Mucosa of stomach (tissue), 1 donor: ENCODE measurements around the gene PFKP.
A peak's percentile ranks its signal among the peaks of the same experiment; 100 is the strongest.

Experiments
- H3K27me3 ChIP-seq: one replicate; pipeline ENCODE4 v1.7.0; 2013; ENCODE audit warnings: mild to moderate bottlenecking, low read length; ENCODE audit not compliant: control insufficient read depth, insufficient read depth
- H3K36me3 ChIP-seq: one replicate; pipeline ENCODE4 v1.7.0; 2013; ENCODE audit warnings: low read length; ENCODE audit not compliant: control insufficient read depth, insufficient read depth
- H3K4me1 ChIP-seq: one replicate; pipeline ENCODE4 v1.7.0; 2013; ENCODE audit warnings: mild to moderate bottlenecking, low read length; ENCODE audit not compliant: control insufficient read depth, insufficient read depth
- H3K4me3 ChIP-seq: one replicate; pipeline ENCODE4 v1.7.0; 2013; ENCODE audit warnings: low read length
- H3K9ac ChIP-seq: one replicate; pipeline ENCODE4 v1.7.0; 2013; ENCODE audit warnings: mild to moderate bottlenecking, low read length, moderate library complexity
- H3K9me3 ChIP-seq: one replicate; pipeline ENCODE4 v1.7.0; 2013; ENCODE audit warnings: mild to moderate bottlenecking, low read length, moderate library complexity; ENCODE audit not compliant: control insufficient read depth
- donor health status: Pancreatic carcinoma.

PFKP gene

DNA sequence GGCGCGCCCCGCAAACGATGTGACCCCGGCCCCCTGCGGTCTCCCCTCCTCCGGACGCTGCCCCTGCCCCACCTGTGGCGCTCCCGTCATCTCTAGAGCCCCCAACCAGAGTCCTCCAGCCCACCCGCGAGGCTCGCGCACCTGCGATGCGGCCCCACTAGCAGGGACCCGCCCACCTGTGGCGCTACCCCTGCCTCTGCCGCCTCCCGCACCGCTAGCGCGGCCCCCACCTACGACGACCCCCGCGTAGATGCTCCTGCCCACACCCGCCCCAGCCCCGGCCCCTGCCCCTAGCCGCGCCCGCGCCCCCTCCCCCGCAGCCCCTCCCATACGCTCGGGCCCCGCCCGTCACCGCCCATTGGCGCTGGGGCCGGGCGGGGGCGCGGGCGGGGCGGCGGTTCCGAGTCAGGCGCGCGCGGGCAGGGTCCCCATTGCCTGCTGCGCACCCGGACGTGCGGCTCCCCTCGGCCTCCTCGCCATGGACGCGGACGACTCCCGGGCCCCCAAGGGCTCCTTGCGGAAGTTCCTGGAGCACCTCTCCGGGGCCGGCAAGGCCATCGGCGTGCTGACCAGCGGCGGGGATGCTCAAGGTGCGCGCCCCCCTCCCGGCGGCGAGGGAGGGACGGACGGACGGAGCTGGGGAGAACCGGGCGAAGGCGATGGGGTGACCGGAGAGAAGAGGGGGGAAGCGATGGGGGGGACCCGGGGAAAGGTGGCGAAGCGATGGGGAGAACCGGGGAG, at the start of gene PFKP:
TSS of gene PFKP (plus strand) at position 431 of the 741 bp plus-strand sequence. CDS start at position 479, 48 bp downstream.
- H3K36me3 ChIP-seq = no peaks in the 10 kb centered on the region

DNA sequence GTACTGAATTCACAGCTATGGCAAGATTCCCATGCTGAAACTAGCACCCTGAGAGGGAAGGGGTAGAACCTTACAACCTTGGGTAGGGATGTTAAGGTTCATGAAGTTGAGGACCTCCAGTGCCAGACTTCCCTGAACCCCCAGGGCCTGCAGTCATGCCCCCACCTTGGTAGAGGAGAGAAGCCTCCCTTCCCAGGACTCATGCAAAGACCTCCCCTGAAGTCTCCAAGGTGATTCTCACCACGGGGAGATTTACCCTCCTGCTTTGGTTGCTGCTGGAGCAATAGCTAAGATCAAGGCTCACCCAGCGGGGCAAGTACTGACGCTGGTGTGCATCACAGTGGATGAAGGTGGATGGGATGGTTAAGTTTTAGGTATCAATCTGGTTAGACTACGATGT, 49.1 kb upstream of the PFKP start:
- H3K9me3 ChIP-seq = no peaks in the 10 kb centered on the region
- H3K4me3 ChIP-seq = no peak overlapping the region
- no peaks in the 10 kb centered on the region for H3K36me3 ChIP-seq
- peaks cover 11% of the 10 kb centered on the region for H3K4me1 ChIP-seq
- no peak overlapping the region for H3K9ac ChIP-seq
- no peaks in the 10 kb centered on the region for H3K27me3 ChIP-seq

More for the DNA sequence above, at the start of gene PFKP:
- peak within 1 kb of the TSS; percentile 62 for H3K4me3 ChIP-seq
- peaks cover 8% of the 10 kb centered on the region for H3K27me3 ChIP-seq
- peak within 1 kb of the TSS; percentile 83 for H3K9ac ChIP-seq
- H3K4me1 ChIP-seq = peaks cover 26% of the 10 kb centered on the region
- no peaks in the 10 kb centered on the region for H3K9me3 ChIP-seq

GRCh38 chr10:3020311-3020710, 47.0 kb upstream of the PFKP start:
- H3K4me3 ChIP-seq = no peak overlapping the region
- no peaks in the 10 kb centered on the region for H3K4me1 ChIP-seq
- peaks cover 2% of the 10 kb centered on the region for H3K27me3 ChIP-seq
- no peaks in the 10 kb centered on the region for H3K9me3 ChIP-seq
- no peak overlapping the region for H3K9ac ChIP-seq
- H3K36me3 ChIP-seq = no peaks in the 10 kb centered on the region

DNA sequence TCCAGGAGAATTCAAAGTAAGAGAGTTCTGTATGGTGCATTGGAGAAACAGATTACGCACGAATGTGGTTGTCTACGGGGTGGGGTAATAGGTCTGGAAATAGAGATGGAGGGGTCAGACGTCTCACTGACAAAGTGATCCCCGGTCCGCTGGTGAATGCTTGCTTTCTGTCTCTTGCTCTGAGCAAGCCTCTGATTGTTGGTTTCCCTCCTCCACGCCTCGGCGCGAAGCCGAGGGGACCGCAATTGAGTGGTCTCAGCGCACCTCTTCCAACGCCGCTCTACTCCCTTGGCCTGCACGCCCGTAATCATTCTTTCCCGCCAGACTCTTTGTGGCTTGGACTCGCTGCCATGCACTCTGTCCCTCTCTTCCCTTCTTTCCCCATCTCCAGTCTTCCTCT, 46.5 kb upstream of the PFKP start:
- H3K36me3 ChIP-seq = no peaks in the 10 kb centered on the region
- H3K9me3 ChIP-seq = no peaks in the 10 kb centered on the region
- no peak overlapping the region for H3K4me3 ChIP-seq
- H3K27me3 ChIP-seq = peaks cover 2% of the 10 kb centered on the region
- H3K9ac ChIP-seq = no peak overlapping the region
- H3K4me1 ChIP-seq = no peaks in the 10 kb centered on the region

DNA sequence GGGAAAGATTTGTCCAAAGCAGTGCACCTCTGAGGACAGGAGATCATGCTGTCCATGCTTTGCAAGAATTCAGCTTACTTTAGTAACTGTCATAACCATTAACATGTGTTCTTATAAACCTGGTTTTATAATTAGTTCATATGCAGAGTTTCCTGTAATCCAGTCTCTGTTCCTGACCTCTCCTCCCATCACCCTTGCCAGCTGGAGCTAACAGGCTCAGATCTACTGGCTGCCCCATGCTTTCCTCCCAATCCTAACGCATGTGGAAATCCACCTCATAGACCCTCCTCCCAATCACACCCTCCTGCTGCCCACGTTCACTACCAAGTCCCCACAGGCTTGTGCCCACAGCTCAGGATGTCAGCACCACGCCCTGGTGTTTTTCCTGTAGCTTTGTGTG, 45.3 kb upstream of the PFKP start:
- H3K4me3 ChIP-seq = no peak overlapping the region
- no peak overlapping the region for H3K9ac ChIP-seq
- no peaks in the 10 kb centered on the region for H3K9me3 ChIP-seq
- H3K27me3 ChIP-seq = peaks cover 2% of the 10 kb centered on the region
- no peaks in the 10 kb centered on the region for H3K36me3 ChIP-seq
- no peaks in the 10 kb centered on the region for H3K4me1 ChIP-seq

GRCh38 chr10:3023892-3024291, 43.5 kb upstream of the PFKP start:
- Histone ChIP-seq H3K9me3 (no peaks in the 10 kb centered on the region), H3K27me3 (peaks cover 2% of the 10 kb centered on the region), H3K4me1 (no peaks in the 10 kb centered on the region), H3K4me3 (no peak overlapping the region), H3K36me3 (no peaks in the 10 kb centered on the region), H3K9ac (no peak overlapping the region)

DNA sequence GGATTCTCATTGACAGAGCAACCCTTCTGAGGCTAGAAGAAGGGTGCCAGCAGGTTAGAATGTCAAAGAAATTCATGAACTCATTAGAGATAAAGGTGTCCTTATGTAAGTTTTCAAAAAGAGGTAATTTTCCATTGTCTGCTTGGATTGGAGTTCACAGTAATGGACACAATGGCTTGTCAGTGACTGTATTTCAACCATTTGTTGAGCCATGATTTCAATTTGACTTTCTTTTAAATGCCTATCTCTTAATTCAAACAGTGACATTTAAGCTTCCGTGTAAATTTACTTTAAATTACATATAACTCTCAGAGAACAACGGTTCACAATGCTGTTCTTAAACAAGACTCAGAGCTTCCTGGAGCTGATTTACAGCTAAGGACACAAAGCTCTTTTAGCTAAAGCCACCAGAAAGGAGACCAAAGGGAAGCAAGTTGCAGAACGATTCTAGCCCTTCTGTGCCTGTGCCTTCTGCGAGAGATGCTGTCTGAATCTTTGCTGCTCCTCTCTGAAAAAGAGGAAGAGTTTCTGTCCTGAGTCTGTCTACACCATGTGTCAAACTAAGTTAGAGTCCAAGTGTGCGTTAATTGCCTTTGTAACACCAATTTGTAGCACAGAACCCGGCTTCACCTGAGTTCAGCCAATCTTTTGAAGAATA, 42.2 kb upstream of the PFKP start:
- H3K36me3 ChIP-seq = no peaks in the 10 kb centered on the region
- H3K4me3 ChIP-seq = no peak overlapping the region
- H3K27me3 ChIP-seq = peaks cover 2% of the 10 kb centered on the region
- H3K4me1 ChIP-seq = no peaks in the 10 kb centered on the region
- no peak overlapping the region for H3K9ac ChIP-seq
- no peaks in the 10 kb centered on the region for H3K9me3 ChIP-seq

DNA sequence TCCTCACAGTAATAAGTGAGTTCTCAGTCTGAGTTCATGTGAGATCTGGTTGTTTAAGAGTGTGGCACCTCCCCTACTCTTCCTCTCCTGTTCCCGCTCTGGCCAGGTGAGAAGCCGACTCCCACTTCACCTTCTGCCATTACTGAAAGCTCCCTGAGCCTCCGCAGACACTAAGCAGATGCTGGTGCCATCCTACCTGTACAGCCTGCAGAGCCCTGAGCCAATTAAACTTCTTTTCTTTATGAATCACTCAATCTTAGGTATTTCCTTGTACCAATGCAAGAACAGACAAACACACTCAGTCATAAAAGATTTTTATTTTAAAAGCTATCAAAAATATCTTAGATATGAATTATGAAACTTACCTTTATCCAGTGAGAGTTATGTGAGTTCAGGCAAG, 39.5 kb upstream of the PFKP start:
- no peaks in the 10 kb centered on the region for H3K36me3 ChIP-seq
- no peak overlapping the region for H3K9ac ChIP-seq
- no peak overlapping the region for H3K4me3 ChIP-seq
- H3K9me3 ChIP-seq = no peaks in the 10 kb centered on the region
- no peaks in the 10 kb centered on the region for H3K4me1 ChIP-seq
- H3K27me3 ChIP-seq = peaks cover 2% of the 10 kb centered on the region

DNA sequence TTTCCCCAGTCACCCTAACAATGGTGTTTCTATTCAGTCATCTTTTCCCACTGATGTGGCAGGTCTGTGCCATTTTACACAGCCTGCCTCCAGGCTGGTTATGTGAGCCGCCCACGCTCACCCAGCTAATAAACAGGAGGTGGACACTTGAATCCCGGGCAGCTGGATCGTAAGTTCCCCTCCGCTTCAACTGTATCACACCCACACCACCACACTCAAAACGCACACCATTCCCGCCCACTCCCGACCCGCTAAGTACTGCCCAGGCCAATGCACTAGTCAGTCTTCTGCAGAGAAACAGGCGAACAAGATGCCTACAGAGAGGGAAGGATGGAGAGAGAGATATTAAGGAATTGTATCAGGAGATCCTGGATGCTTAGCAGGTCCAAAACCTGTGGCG, 38.9 kb upstream of the PFKP start:
- Histone ChIP-seq H3K27me3 (peaks cover 2% of the 10 kb centered on the region), H3K36me3 (no peaks in the 10 kb centered on the region), H3K4me3 (no peak overlapping the region), H3K9ac (no peak overlapping the region), H3K9me3 (no peaks in the 10 kb centered on the region), H3K4me1 (no peaks in the 10 kb centered on the region)

GRCh38 chr10:3030765-3031164, 36.6 kb upstream of the PFKP start:
- no peaks in the 10 kb centered on the region for H3K9me3 ChIP-seq
- no peaks in the 10 kb centered on the region for H3K36me3 ChIP-seq
- no peaks in the 10 kb centered on the region for H3K27me3 ChIP-seq
- H3K9ac ChIP-seq = no peak overlapping the region
- no peak overlapping the region for H3K4me3 ChIP-seq
- no peaks in the 10 kb centered on the region for H3K4me1 ChIP-seq

GRCh38 chr10:3031490-3031889, 35.9 kb upstream of the PFKP start:
- H3K36me3 ChIP-seq = no peaks in the 10 kb centered on the region
- no peak overlapping the region for H3K4me3 ChIP-seq

GRCh38 chr10:3033925-3034324, 33.4 kb upstream of the PFKP start:
- Histone ChIP-seq H3K4me3 (no peak overlapping the region), H3K9ac (no peak overlapping the region), H3K4me1 (no peaks in the 10 kb centered on the region), H3K36me3 (no peaks in the 10 kb centered on the region), H3K9me3 (no peaks in the 10 kb centered on the region), H3K27me3 (no peaks in the 10 kb centered on the region)

More at GRCh38 chr10:3031490-3031889, 35.9 kb upstream of the PFKP start:
- Histone ChIP-seq H3K9me3 (no peaks in the 10 kb centered on the region), H3K4me1 (no peaks in the 10 kb centered on the region), H3K9ac (no peak overlapping the region), H3K27me3 (no peaks in the 10 kb centered on the region)
